Ishikawa (cell line): ENCODE results near the gene LHFPL2.
A peak's percentile ranks its signal among the peaks of the same experiment; 100 is the strongest.

ENCODE experiments used
- CEBPB ChIP-seq: IDR thresholded peaks from 2 replicates; pipeline ENCODE4 v1.6.1; 2012
- CREB1 ChIP-seq: IDR thresholded peaks from 2 replicates; pipeline ENCODE4 v1.6.1; 2012; ENCODE audit warnings: low read depth
- EGR1 ChIP-seq: IDR thresholded peaks from 2 replicates; pipeline ENCODE4 v1.6.1; 2012
- EP300 ChIP-seq: IDR thresholded peaks from 2 replicates; pipeline ENCODE4 v1.6.1; 2012; ENCODE audit warnings: borderline replicate concordance
- FOXM1 ChIP-seq: IDR thresholded peaks from 2 replicates; pipeline ENCODE4 v1.6.1; 2012; ENCODE audit warnings: low read depth, borderline replicate concordance
- NFIC ChIP-seq: IDR thresholded peaks from 2 replicates; pipeline ENCODE4 v1.6.1; 2012
- RAD21 ChIP-seq: IDR thresholded peaks from 2 replicates; pipeline ENCODE4 v1.6.1; 2012; ENCODE audit warnings: low read depth
- TAF1 ChIP-seq: IDR thresholded peaks from 2 replicates; pipeline ENCODE4 v1.6.1; 2012; ENCODE audit warnings: low read depth, mild to moderate bottlenecking
- TCF12 ChIP-seq: IDR thresholded peaks from 2 replicates; pipeline ENCODE4 v1.6.1; 2012; ENCODE audit warnings: low read depth
- TEAD4 ChIP-seq: IDR thresholded peaks from 2 replicates; pipeline ENCODE4 v1.6.1; 2012
- YY1 ChIP-seq: IDR thresholded peaks from 2 replicates; pipeline ENCODE4 v1.6.1; 2012; ENCODE audit warnings: low read depth
- ZBTB7A ChIP-seq: IDR thresholded peaks from 2 replicates; pipeline ENCODE4 v1.6.1; 2012; ENCODE audit warnings: low read depth
- TF ChIP-seq, protein P1 (sequence below): IDR thresholded peaks from 2 replicates; pipeline ENCODE4 v1.6.1; 2012
- TF ChIP-seq, protein P2 (sequence below): IDR thresholded peaks from 2 replicates; pipeline ENCODE4 v1.6.1; 2012
- TF ChIP-seq, protein P3 (sequence below): IDR thresholded peaks from 2 replicates; pipeline ENCODE4 v1.6.1; 2012; ENCODE audit warnings: low read depth, mild to moderate bottlenecking

LHFPL2 gene

DNA sequence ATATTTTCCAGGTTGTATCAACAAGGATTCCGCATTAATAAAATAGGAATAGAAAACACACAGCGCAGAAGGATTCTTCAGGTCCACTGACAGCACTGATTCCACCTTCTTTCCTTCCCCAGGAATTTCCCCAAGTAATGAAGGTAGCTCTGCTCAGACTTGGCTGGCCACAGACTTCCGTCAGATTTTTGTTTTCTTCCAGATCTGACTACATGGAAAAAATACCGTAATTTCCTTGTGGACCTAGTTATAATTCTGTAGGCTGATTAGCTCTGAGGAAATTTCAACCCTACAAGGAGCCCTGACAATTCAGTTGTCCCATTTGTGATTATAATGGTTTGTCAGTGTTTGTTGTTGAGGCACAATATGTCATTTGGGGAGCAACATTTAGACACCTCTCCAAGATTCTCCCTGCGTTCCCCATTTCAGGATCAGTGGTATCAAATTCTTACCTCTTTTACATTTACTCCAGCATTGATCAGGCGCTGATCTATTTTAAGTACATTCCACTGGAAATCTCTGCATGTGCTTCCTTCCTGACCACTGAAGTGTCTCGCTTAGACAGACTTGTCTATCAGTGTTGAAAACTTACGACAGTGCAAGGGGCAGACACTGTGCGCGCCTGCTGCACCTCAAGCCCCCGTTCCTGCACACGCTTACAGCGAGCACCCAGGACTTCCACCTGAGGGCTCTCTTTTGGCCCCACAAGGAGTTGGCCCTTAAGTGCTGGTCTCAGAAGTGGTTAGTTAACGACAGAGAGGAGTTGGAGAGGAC, 94.8 kb downstream of the LHFPL2 start:
- TF ChIP-seq CEBPB (no peak), YY1 (no peak)
- TF ChIP-seq, protein P1, sequence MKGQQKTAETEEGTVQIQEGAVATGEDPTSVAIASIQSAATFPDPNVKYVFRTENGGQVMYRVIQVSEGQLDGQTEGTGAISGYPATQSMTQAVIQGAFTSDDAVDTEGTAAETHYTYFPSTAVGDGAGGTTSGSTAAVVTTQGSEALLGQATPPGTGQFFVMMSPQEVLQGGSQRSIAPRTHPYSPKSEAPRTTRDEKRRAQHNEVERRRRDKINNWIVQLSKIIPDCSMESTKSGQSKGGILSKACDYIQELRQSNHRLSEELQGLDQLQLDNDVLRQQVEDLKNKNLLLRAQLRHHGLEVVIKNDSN, result no peak

DNA sequence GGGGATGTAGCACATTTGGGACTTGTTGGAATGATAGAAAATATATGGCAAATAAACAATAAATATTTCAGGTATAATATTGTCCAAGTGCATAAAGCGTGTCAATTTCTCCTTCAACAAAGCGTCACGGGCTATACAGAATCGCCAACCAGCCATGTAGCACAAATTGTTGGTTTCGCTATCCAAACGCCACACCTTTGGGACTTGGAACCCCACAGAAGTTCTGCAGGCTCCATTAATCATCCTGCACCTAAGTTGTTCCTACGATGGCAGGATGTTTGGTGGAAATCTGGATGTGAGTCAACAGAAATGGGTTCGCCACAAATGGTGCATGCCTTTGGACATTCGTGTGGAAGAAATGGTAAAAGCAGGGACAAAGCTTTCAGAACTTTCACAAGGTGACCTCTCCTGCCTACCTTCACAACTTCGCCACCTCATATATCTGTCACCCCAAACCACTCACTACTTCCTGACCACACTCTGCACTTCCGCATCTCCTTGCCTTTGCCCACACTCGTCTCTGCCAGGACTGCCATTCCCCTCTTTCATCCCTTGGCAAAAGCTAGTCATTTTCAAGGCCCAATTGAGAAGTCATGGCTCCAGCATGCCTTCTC, 95.7 kb downstream of the LHFPL2 start:
- peak; percentile 78 for TF ChIP-seq NFIC
- peak; percentile 53; the same call in 1 of the 2 replicates for TF ChIP-seq YY1
- peak; percentile 51; the same call in 1 of the 2 replicates for TF ChIP-seq FOXM1
- TF ChIP-seq CREB1, result no peak
- TF ChIP-seq TEAD4, result 0 out of 2 replicates have a peak, but pooled peaks have one; percentile 37
- TF ChIP-seq RAD21, result no peak
- TF ChIP-seq, protein P2, sequence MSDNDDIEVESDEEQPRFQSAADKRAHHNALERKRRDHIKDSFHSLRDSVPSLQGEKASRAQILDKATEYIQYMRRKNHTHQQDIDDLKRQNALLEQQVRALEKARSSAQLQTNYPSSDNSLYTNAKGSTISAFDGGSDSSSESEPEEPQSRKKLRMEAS, result peak; percentile 25; the same call in 1 of the 2 replicates
- peak; percentile 61; the same call in 1 of the 2 replicates for TF ChIP-seq TCF12
- TF ChIP-seq ZBTB7A, result no peak
- peak; percentile 73 for TF ChIP-seq EP300
- TF ChIP-seq CEBPB, result no peak
- TF ChIP-seq EGR1, result no peak

DNA sequence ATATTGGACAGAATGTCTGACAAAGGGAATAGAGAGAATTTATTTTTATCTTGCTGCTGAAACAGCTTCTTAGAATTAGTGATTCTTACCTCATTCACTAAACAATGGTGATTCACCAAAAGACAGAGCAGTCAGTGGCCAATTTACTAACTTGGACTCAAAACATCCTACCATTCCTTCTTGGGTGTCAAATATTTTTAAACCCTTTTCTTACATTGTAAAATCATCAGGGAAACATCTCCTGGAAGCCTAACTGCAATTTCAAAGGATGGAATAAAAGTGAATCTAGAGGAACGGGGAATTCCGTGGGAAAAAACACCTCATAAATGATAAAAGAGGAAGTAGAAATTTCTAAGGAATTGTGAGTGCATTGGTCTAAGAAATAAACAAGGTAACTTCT, 97.7 kb downstream of the LHFPL2 start:
- TF ChIP-seq, protein P3, sequence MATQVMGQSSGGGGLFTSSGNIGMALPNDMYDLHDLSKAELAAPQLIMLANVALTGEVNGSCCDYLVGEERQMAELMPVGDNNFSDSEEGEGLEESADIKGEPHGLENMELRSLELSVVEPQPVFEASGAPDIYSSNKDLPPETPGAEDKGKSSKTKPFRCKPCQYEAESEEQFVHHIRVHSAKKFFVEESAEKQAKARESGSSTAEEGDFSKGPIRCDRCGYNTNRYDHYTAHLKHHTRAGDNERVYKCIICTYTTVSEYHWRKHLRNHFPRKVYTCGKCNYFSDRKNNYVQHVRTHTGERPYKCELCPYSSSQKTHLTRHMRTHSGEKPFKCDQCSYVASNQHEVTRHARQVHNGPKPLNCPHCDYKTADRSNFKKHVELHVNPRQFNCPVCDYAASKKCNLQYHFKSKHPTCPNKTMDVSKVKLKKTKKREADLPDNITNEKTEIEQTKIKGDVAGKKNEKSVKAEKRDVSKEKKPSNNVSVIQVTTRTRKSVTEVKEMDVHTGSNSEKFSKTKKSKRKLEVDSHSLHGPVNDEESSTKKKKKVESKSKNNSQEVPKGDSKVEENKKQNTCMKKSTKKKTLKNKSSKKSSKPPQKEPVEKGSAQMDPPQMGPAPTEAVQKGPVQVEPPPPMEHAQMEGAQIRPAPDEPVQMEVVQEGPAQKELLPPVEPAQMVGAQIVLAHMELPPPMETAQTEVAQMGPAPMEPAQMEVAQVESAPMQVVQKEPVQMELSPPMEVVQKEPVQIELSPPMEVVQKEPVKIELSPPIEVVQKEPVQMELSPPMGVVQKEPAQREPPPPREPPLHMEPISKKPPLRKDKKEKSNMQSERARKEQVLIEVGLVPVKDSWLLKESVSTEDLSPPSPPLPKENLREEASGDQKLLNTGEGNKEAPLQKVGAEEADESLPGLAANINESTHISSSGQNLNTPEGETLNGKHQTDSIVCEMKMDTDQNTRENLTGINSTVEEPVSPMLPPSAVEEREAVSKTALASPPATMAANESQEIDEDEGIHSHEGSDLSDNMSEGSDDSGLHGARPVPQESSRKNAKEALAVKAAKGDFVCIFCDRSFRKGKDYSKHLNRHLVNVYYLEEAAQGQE, result no peak

DNA sequence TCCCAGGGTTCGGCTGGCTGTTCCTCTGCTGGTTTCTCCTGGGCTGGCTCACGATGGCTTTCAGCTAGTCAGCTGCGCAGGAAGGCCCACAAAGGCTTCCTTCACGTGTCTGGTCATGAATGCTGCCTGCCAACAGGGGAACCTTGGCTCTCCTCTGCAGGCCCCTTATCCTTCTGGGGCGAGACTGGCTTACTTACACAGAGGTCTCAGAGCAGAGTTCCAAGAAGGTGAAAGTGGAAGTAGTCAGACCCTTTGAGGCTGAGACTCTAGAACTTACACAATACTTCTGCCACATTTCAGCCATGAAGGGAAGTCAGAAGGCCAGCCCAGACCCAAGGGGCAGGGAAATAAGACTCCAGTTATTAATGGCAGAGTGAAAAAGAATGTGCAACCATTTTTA, 99.5 kb downstream of the LHFPL2 start:
- TF ChIP-seq EP300 (no peak), RAD21 (no peak), EGR1 (no peak), TEAD4 (no peak), TCF12 (no peak), CEBPB (no peak), YY1 (no peak), TAF1 (no peak), NFIC (no peak)
- TF ChIP-seq, protein P2, result no peak

DNA sequence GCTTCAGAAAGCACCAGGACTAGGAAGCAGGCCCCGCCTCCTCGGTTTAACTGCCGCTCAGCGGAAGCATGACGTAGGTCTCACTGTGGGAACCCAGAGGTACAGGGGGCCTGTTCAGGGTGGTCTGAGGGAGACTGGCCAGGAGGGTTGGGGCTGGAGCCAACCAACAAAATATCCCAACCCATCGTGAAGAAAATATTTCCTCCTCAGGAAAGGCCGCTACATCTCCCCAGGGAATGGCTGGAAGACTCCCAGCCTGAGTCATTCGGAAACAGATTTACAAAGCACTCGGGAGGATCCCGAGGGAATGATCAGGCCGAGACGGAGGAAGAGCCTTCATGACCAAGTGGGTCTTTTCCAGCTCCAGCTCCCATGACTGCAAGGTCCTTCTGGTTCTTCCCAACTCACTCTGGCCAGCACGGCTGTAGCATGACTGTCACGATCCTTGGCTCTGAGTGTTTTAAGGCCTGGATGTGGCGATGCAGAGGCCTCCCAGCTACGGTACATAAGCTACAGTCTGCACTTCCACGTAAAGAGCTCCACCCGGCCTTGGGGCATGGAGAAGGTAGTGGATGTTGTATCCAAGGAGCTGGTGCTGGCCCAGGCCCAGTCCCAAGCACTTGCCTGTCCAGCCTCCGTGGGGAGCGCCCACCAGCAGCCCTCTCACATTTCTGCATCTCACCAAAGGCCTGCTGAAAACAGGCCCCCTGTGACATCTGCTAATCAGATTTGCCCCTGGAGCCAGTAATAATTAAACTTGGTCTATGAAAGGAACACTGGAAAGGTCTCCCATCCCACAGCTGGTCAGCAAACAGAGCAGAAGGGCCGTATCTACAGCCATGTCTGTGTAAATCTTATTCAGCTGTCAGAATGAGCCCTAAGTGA, 100.6 kb downstream of the LHFPL2 start:
- no peak for TF ChIP-seq FOXM1
- TF ChIP-seq, protein P3, result no peak

DNA sequence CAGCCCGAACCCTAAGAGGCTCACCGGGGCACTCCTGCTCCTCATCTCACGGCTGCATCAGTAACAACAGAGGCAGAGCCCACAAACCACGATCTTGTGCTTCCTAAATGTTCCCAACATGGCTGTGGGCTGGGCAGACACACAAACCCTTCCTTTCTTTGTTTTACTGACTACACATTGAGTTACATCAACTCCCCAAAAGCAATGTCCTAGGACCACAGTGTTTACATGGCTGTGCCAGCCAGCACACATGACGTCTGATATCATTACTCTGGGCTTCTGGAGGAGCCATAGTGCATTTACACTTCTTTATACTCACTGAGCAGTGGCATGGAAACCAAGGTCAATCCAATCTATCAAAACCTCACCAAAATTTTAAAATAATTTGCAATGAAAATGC, 101.4 kb downstream of the LHFPL2 start:
- no peak for TF ChIP-seq EGR1
- no peak for TF ChIP-seq CREB1
- TF ChIP-seq, protein P2, result no peak
- no peak for TF ChIP-seq ZBTB7A
- TF ChIP-seq, protein P1, result no peak
- no peak for TF ChIP-seq NFIC
- no peak for TF ChIP-seq TEAD4
- no peak for TF ChIP-seq FOXM1
- TF ChIP-seq YY1, result no peak
- no peak for TF ChIP-seq EP300
